ENCODE results near the gene SULT4A1.

DNA sequence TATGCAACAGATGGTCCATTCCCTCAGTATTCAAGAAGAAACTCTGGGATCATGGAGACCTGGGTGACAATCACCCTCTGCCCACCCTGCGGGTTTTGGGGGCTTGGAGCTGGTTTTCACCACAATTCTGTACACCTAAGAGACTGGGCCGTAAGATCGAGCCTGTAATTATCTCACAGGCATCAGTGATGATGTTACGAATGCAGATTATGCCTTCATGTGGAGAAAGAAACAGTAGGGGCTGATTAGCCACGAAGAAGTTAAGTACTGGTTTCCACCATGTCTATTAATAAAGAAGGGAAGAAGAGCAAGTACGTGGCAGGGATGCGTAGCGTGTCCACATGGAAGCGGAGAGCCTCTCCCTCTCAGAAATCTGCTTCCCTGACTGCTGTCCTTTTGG is 44.9 kb downstream of the SULT4A1 start:
- TF ChIP-seq, protein P1, sequence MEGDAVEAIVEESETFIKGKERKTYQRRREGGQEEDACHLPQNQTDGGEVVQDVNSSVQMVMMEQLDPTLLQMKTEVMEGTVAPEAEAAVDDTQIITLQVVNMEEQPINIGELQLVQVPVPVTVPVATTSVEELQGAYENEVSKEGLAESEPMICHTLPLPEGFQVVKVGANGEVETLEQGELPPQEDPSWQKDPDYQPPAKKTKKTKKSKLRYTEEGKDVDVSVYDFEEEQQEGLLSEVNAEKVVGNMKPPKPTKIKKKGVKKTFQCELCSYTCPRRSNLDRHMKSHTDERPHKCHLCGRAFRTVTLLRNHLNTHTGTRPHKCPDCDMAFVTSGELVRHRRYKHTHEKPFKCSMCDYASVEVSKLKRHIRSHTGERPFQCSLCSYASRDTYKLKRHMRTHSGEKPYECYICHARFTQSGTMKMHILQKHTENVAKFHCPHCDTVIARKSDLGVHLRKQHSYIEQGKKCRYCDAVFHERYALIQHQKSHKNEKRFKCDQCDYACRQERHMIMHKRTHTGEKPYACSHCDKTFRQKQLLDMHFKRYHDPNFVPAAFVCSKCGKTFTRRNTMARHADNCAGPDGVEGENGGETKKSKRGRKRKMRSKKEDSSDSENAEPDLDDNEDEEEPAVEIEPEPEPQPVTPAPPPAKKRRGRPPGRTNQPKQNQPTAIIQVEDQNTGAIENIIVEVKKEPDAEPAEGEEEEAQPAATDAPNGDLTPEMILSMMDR (IDR thresholded peaks at IDR 0.05), result no peak
- TF ChIP-seq JUNB (IDR thresholded peaks at IDR 0.05), result no peak
- no peak for TF ChIP-seq POLR2A (IDR thresholded peaks at IDR 0.05; ENCODE audit: low read length)
- TF ChIP-seq, protein P2, sequence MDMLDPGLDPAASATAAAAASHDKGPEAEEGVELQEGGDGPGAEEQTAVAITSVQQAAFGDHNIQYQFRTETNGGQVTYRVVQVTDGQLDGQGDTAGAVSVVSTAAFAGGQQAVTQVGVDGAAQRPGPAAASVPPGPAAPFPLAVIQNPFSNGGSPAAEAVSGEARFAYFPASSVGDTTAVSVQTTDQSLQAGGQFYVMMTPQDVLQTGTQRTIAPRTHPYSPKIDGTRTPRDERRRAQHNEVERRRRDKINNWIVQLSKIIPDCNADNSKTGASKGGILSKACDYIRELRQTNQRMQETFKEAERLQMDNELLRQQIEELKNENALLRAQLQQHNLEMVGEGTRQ (IDR thresholded peaks at IDR 0.05), result no peak
- TF ChIP-seq KDM5A (IDR thresholded peaks at IDR 0.05), result no peak
- TF ChIP-seq, protein P3, sequence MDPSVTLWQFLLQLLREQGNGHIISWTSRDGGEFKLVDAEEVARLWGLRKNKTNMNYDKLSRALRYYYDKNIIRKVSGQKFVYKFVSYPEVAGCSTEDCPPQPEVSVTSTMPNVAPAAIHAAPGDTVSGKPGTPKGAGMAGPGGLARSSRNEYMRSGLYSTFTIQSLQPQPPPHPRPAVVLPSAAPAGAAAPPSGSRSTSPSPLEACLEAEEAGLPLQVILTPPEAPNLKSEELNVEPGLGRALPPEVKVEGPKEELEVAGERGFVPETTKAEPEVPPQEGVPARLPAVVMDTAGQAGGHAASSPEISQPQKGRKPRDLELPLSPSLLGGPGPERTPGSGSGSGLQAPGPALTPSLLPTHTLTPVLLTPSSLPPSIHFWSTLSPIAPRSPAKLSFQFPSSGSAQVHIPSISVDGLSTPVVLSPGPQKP (IDR thresholded peaks at IDR 0.05; ENCODE audit: low read depth, low read length), result no peak
- no peak for TF ChIP-seq EHMT2 (IDR thresholded peaks at IDR 0.05; ENCODE audit: low read depth)

All from A549 (cell line).